Measurements from ENCODE around the gene RRBP1.

The RRBP1 gene, protein sequence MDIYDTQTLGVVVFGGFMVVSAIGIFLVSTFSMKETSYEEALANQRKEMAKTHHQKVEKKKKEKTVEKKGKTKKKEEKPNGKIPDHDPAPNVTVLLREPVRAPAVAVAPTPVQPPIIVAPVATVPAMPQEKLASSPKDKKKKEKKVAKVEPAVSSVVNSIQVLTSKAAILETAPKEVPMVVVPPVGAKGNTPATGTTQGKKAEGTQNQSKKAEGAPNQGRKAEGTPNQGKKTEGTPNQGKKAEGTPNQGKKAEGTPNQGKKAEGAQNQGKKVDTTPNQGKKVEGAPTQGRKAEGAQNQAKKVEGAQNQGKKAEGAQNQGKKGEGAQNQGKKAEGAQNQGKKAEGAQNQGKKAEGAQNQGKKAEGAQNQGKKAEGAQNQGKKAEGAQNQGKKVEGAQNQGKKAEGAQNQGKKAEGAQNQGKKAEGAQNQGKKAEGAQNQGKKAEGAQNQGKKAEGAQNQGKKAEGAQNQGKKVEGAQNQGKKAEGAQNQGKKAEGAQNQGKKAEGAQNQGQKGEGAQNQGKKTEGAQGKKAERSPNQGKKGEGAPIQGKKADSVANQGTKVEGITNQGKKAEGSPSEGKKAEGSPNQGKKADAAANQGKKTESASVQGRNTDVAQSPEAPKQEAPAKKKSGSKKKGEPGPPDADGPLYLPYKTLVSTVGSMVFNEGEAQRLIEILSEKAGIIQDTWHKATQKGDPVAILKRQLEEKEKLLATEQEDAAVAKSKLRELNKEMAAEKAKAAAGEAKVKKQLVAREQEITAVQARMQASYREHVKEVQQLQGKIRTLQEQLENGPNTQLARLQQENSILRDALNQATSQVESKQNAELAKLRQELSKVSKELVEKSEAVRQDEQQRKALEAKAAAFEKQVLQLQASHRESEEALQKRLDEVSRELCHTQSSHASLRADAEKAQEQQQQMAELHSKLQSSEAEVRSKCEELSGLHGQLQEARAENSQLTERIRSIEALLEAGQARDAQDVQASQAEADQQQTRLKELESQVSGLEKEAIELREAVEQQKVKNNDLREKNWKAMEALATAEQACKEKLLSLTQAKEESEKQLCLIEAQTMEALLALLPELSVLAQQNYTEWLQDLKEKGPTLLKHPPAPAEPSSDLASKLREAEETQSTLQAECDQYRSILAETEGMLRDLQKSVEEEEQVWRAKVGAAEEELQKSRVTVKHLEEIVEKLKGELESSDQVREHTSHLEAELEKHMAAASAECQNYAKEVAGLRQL (N-terminal part only)

DNA sequence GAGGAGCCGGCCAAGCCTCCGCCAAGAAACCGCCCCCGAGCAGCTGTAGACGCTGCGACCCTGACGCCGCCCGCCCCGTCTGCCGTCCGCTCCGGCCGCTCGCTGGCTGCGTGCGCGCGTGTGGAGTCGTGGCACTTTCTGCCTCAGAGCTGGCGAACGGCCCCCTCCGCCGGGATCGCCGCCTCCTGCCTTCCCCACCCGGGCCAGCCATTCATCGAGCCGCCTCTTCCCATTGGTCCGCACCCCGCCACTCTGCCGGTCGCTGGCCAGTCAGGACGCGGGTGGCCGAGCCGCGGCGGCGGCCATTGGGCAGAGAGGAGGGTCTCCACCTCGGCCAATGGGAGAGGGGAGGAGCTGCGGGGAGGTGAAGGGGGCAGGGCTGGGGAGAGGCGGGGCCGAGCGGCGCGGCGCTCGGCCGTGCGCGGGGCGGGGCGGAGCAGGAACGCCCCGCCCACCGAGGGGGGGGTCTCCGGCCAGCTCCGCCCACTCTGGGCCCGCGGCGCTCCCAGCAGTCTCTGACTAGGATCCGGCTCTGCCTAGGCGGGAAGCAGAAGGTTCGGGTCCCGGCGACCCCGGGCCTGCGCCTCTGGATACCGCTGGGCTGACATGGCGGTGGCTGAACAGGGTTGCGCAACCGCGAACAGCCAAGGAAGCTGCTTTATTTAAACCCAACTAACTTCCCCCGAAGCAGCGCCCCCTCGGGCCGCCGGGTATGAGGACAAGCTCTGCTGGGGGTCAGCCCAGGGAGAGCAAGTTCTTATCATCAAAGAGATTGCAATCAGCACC lies at the start of gene RRBP1:
Gene RRBP1, minus strand, starts transcription at position 140 of the 786 bp plus-strand sequence. CDS start 21,735 bp downstream, outside the sequence.
- peak within 1 kb of the TSS; percentile 84 for H3K9ac ChIP-seq (ENCODE audit: low read length)
- no peaks in the 10 kb centered on the region; the same call in 1 of the 2 replicates for H3K9me3 ChIP-seq (ENCODE audit: control insufficient read depth, insufficient read depth, low read depth, low read length)
- H3K4me1 ChIP-seq (ENCODE audit: control insufficient read depth, insufficient read depth, low read length): peaks cover 30% of the 10 kb centered on the region
- H3K36me3 ChIP-seq (ENCODE audit: control insufficient read depth, insufficient read depth, low read length): peaks cover 22% of the 10 kb centered on the region
- H3K27me3 ChIP-seq (ENCODE audit: control insufficient read depth, insufficient read depth, low read length): peaks cover 3% of the 10 kb centered on the region; the same call in 1 of the 2 replicates
- H3K27ac ChIP-seq (ENCODE audit: low read depth, low read length): peak within 1 kb of the TSS; percentile 27; the same call in 1 of the 2 replicates
- H3K4me3 ChIP-seq (ENCODE audit: low read depth, low read length): peak within 1 kb of the TSS; percentile 76

DNA sequence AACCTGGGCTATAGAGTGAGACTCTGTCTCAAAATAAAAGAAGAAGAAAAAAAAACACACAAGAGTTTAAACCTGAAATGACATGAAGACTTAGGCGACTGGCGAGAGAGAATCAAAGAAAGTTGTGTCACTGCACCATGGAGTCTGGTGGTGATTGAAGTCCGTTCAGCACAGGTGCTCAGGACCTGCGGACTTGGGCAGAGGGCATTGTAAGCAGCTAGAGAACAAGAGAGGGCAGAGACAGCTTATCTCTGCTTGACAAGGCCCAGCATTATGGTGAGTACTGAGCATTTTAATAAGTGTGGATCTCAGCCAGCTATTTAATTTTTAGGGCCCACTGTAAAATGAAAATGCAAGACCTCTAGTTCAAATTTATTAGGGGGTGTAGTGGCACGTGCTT lies 49.2 kb upstream of the RRBP1 start:
- Histone ChIP-seq H3K4me1 (ENCODE audit: control insufficient read depth, insufficient read depth, low read length) (peaks cover 7% of the 10 kb centered on the region), H3K27ac (ENCODE audit: low read depth, low read length) (no peak overlapping the region), H3K36me3 (ENCODE audit: control insufficient read depth, insufficient read depth, low read length) (no peaks in the 10 kb centered on the region), H3K9ac (ENCODE audit: low read length) (no peak overlapping the region), H3K9me3 (ENCODE audit: control insufficient read depth, insufficient read depth, low read depth, low read length) (peaks cover 3% of the 10 kb centered on the region), H3K4me3 (ENCODE audit: low read depth, low read length) (no peak overlapping the region), H3K27me3 (ENCODE audit: control insufficient read depth, insufficient read depth, low read length) (no peaks in the 10 kb centered on the region)

- no peak overlapping the region for H3K9ac ChIP-seq (ENCODE audit: low read length)
- H3K4me1 ChIP-seq (ENCODE audit: control insufficient read depth, insufficient read depth, low read length): peaks cover 2% of the 10 kb centered on the region
- no peak overlapping the region for H3K4me3 ChIP-seq (ENCODE audit: low read depth, low read length)
- no peaks in the 10 kb centered on the region for H3K27me3 ChIP-seq (ENCODE audit: control insufficient read depth, insufficient read depth, low read length)
- H3K27ac ChIP-seq (ENCODE audit: low read depth, low read length): no peak overlapping the region
- H3K36me3 ChIP-seq (ENCODE audit: control insufficient read depth, insufficient read depth, low read length): no peaks in the 10 kb centered on the region
- H3K9me3 ChIP-seq (ENCODE audit: control insufficient read depth, insufficient read depth, low read depth, low read length): no peaks in the 10 kb centered on the region
Measured at GRCh38 chr20:17730071-17730470, 48.0 kb upstream of the RRBP1 start.

DNA sequence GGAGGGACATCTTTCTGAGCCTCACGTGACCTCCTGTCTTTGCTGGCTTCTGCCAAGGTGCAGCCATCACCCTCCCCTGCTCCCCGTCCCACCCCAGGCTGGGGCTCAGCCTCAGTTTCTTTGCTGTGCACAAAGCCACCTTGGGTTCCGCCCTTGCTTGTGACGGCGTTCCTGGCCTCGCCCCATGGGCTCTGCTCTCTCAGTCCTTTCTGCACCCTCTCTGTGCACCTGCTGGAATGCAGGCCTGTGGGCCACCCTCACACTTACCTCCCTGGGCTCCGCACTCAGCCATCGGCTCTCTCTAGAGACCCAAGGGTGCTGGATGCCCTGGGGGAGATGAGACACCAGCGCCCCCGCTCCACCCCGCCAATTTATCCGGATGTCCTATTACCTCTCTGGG lies 46.0 kb upstream of the RRBP1 start:
- no peaks in the 10 kb centered on the region for H3K9me3 ChIP-seq (ENCODE audit: control insufficient read depth, insufficient read depth, low read depth, low read length)
- no peak overlapping the region for H3K9ac ChIP-seq (ENCODE audit: low read length)
- H3K4me3 ChIP-seq (ENCODE audit: low read depth, low read length): no peak overlapping the region
- no peaks in the 10 kb centered on the region for H3K36me3 ChIP-seq (ENCODE audit: control insufficient read depth, insufficient read depth, low read length)
- H3K27me3 ChIP-seq (ENCODE audit: control insufficient read depth, insufficient read depth, low read length): no peaks in the 10 kb centered on the region
- no peak overlapping the region for H3K27ac ChIP-seq (ENCODE audit: low read depth, low read length)
- no peaks in the 10 kb centered on the region for H3K4me1 ChIP-seq (ENCODE audit: control insufficient read depth, insufficient read depth, low read length)

- Histone ChIP-seq H3K4me3 (ENCODE audit: low read depth, low read length) (no peak overlapping the region), H3K4me1 (ENCODE audit: control insufficient read depth, insufficient read depth, low read length) (no peaks in the 10 kb centered on the region), H3K9ac (ENCODE audit: low read length) (no peak overlapping the region), H3K9me3 (ENCODE audit: control insufficient read depth, insufficient read depth, low read depth, low read length) (no peaks in the 10 kb centered on the region), H3K27ac (ENCODE audit: low read depth, low read length) (no peak overlapping the region), H3K27me3 (ENCODE audit: control insufficient read depth, insufficient read depth, low read length) (no peaks in the 10 kb centered on the region), H3K36me3 (ENCODE audit: control insufficient read depth, insufficient read depth, low read length) (no peaks in the 10 kb centered on the region)
Measured at GRCh38 chr20:17727351-17727750, 45.3 kb upstream of the RRBP1 start.

DNA sequence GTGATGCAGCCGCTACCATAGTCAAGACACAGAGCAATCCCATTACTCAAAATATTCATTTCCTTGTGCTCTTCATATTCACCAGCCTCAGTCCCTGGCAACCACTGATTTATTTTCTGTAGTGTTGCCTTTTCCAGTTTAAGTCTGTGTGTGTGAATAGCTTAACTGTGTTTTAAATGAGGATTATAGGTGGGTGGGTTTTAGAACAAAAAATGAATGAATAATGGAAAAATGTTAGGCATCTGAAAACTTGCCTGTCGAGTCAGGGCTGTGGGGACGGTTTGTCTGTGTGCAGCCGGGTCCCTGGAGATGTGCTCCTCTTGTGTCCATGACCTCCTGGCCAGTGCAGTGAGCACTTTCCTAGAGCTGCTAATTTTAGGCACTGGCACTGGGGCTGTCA lies 44.9 kb upstream of the RRBP1 start:
- Histone ChIP-seq H3K4me3 (ENCODE audit: low read depth, low read length) (no peak overlapping the region), H3K9ac (ENCODE audit: low read length) (no peak overlapping the region), H3K9me3 (ENCODE audit: control insufficient read depth, insufficient read depth, low read depth, low read length) (no peaks in the 10 kb centered on the region), H3K27me3 (ENCODE audit: control insufficient read depth, insufficient read depth, low read length) (no peaks in the 10 kb centered on the region), H3K4me1 (ENCODE audit: control insufficient read depth, insufficient read depth, low read length) (no peaks in the 10 kb centered on the region), H3K36me3 (ENCODE audit: control insufficient read depth, insufficient read depth, low read length) (no peaks in the 10 kb centered on the region), H3K27ac (ENCODE audit: low read depth, low read length) (no peak overlapping the region)

GRCh38 chr20:17725094-17725835 lies 43.2 kb upstream of the RRBP1 start:
- Histone ChIP-seq H3K27ac (ENCODE audit: low read depth, low read length) (no peak overlapping the region), H3K27me3 (ENCODE audit: control insufficient read depth, insufficient read depth, low read length) (no peaks in the 10 kb centered on the region)

DNA sequence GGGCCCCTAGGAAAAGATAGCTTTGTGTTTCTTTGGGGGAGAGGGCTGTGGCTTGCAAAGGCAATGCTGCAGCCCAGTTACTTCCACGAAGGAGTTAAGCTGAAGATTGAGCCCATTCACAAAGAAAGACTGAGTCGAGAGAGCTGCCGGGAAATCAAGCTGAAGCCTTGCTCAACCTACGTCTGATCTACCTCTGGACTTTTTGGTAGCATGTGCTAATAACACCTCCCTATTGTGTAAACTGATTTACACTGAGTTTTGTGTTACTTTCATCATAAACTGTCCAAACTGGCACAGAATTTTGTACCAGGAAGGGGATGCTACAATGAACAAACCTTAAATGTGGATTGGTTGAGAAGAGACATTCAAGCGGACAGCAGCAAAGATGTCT lies 41.3 kb upstream of the RRBP1 start:
- Histone ChIP-seq H3K4me3 (ENCODE audit: low read depth, low read length) (no peak overlapping the region), H3K4me1 (ENCODE audit: control insufficient read depth, insufficient read depth, low read length) (no peaks in the 10 kb centered on the region), H3K36me3 (ENCODE audit: control insufficient read depth, insufficient read depth, low read length) (no peaks in the 10 kb centered on the region), H3K27me3 (ENCODE audit: control insufficient read depth, insufficient read depth, low read length) (no peaks in the 10 kb centered on the region), H3K27ac (ENCODE audit: low read depth, low read length) (no peak overlapping the region), H3K9ac (ENCODE audit: low read length) (no peak overlapping the region), H3K9me3 (ENCODE audit: control insufficient read depth, insufficient read depth, low read depth, low read length) (no peaks in the 10 kb centered on the region)

More at GRCh38 chr20:17725094-17725835, 43.2 kb upstream of the RRBP1 start:
- Histone ChIP-seq H3K9me3 (ENCODE audit: control insufficient read depth, insufficient read depth, low read depth, low read length) (no peaks in the 10 kb centered on the region), H3K36me3 (ENCODE audit: control insufficient read depth, insufficient read depth, low read length) (no peaks in the 10 kb centered on the region), H3K4me1 (ENCODE audit: control insufficient read depth, insufficient read depth, low read length) (no peaks in the 10 kb centered on the region), H3K9ac (ENCODE audit: low read length) (no peak overlapping the region), H3K4me3 (ENCODE audit: low read depth, low read length) (no peak overlapping the region)

GRCh38 chr20:17722493-17723300 lies 40.7 kb upstream of the RRBP1 start:
- Histone ChIP-seq H3K4me1 (ENCODE audit: control insufficient read depth, insufficient read depth, low read length) (no peaks in the 10 kb centered on the region), H3K9ac (ENCODE audit: low read length) (no peak overlapping the region), H3K27ac (ENCODE audit: low read depth, low read length) (no peak overlapping the region), H3K27me3 (ENCODE audit: control insufficient read depth, insufficient read depth, low read length) (no peaks in the 10 kb centered on the region), H3K4me3 (ENCODE audit: low read depth, low read length) (no peak overlapping the region), H3K9me3 (ENCODE audit: control insufficient read depth, insufficient read depth, low read depth, low read length) (no peaks in the 10 kb centered on the region), H3K36me3 (ENCODE audit: control insufficient read depth, insufficient read depth, low read length) (no peaks in the 10 kb centered on the region)

All from HUES6 (cell line).